Dermis lymphatic vessel endothelial cell (primary cell): ENCODE results near the gene ZNF326. TPM values are rescaled to one million over a fixed set of nuclear protein-coding genes. Genes with fewer than 3 reads are reported as not detected.

Experiments used
- total RNA-seq: library from RNA; depleted of rRNA; stranded (reverse); fragments of >200 nt; gene quantifications from 2 replicates; pipeline ENCODE4 v1.2.1, GENCODE V29; 2014

ZNF326 gene, protein sequence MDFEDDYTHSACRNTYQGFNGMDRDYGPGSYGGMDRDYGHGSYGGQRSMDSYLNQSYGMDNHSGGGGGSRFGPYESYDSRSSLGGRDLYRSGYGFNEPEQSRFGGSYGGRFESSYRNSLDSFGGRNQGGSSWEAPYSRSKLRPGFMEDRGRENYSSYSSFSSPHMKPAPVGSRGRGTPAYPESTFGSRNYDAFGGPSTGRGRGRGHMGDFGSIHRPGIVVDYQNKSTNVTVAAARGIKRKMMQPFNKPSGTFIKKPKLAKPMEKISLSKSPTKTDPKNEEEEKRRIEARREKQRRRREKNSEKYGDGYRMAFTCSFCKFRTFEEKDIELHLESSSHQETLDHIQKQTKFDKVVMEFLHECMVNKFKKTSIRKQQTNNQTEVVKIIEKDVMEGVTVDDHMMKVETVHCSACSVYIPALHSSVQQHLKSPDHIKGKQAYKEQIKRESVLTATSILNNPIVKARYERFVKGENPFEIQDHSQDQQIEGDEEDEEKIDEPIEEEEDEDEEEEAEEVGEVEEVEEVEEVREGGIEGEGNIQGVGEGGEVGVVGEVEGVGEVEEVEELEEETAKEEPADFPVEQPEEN
- total RNA-seq = 7.5 and 10.1 TPM in 2 replicates

GRCh38 chr1:89994805-89995597 lies at the start of gene ZNF326:
ZNF326 (plus strand) TSS chr1:89995110; CDS start chr1:89995258, 148 bp downstream.

Other genes with a start within 250 kb of the ZNF326 start
- 6.1 and 9.9 TPM in 2 replicates for gene LRRC8D, start 174.1 kb upstream of the ZNF326 start, total RNA-seq